CD4-positive, alpha-beta T cell treated with Interferon alpha-2 for 1 hour (primary cell): ENCODE measurements around the gene ACHE.
A peak's percentile ranks its signal among the peaks of the same experiment; 100 is the strongest.
"Not testable (repeated sequence)": the region's sequence is repeated elsewhere in the genome, so short reads cannot be mapped to it uniquely, and the experiment has no call there.

Source experiments
- DNase-seq, 2 donors: peaks; one replicate each; pipeline ENCODE4 v3.0.0-alpha.2; 2020 to 2022

ACHE gene

DNA sequence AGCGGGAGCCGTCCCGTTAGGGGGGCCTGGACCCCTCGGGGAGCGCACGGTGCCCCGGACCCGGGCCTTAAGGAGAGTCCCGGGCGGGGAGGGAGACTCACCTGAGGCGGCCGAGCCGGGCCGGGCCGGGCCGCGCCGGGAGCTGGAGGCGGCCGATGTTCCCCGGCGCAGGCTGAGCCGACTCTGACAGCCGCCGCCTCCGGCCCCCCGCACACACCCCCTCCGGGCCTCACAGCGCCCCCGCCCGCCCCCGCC lies at the start of gene ACHE:
TSS of gene ACHE (minus strand) at position 188 of the 255 bp plus-strand sequence. CDS start 1,656 bp downstream, outside the sequence.
- no peak for DNase-seq

DNA sequence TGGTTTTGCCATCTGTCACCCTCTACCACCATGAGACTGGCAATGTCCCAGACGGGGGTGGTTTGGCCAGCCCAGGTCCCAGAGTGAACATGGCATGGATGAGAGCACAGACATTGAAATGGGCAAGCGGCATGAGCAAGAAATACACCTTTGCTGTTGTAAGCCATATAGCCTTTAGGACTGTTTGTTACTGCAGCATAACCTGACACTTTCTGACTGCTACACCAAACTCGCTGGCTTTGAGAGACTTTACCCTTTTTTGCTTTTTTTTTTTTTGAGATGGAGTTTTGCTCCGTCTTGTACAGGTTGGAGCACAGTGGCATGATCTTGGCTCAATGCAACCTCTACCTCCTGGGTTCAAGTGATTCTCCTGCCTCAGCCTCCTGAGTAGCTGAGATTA lies 48.5 kb upstream of the ACHE start:
- no peak for DNase-seq

DNA sequence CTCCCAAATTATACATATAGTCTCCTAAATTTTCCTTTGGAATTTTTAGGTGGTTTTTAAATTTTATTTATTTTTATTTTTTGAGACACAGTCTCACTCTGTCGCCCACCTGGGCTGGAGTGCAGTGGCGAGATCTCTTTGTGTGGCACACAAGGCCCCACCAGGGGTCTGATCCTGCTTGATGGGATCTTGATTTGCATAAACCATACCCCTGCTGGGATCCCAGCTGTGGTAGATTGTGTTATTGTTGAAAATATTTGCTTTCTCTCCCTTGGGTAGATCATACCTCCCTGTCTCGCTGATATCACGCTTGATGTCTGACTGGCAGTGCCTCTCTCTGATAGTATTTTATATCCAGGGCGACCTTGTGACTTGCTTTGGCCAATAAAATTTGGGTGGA lies 48.0 kb upstream of the ACHE start:
- DNase-seq = no peak

DNA sequence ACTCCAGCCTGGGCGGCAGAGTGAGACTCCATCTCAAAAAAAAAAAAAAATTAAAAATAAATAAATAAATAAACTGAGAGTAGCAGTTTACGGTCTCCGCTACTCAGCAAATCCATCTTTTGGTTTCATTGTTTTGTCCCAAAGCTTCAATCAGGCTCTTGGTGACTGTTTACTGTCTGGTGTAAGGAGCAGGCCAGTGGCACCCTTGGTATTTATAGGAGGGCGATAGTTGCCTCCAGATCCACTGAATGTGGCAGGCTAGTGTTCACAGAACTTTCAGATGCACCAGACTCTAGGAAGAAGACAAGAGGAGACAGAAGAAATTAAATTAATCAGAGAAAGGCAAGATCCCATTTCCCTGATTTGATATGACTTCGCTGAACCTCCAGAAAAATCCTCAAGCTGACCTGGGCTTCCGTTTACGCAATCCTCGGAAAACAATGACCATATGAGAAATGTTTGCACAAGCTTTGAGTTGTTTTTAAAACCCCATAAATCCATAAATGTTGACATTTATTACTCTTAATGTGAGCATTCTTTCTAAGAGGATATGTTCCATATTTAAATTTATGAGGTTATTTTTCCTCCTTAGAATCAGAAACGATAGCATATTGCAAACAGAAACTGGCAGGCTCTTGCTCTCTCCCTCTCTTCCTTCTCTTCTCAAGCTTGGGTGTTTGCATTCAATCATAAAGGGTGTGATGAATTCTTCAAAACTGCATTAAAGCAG lies 46.5 kb upstream of the ACHE start:
- DNase-seq = no peak

DNA sequence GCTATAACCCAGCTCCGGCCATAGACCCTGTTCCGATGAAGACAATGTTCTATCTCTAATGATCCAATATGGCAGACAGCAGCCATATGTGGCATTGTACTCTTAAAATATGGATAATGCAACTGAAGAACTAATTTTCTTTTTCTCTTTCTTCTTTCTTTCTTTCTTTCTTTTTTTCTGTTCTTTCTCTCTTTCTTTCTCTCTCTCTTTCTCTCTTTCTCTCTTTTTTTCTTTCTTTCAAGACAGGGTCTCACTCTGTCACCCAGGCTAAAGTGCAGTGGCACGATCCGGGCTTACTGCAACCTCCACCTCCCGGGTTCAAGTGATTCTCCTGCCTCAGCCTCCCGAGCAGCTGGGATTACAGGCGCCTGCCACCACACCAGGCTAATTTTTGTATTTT lies 40.5 kb upstream of the ACHE start:
- not testable (repeated sequence) for DNase-seq

DNA sequence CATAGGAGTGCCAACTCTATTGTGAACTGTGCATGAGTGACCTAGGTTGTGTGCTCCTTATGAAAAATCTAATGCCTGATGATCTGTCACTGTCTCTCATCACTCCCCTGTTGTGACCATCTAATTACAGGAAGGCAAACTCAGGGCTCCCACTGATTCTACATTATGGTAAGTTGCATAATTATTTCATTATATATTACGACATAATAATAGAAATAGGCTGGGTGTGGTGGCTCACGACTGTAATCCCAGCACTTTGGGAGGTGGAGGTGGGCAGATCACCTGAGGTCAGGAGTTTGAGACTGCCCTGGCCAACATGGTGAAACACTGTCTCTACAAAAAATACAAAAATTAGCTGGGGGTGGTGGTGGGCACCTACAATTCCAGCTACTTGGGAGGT lies 39.7 kb upstream of the ACHE start:
- DNase-seq = not testable (repeated sequence)

DNA sequence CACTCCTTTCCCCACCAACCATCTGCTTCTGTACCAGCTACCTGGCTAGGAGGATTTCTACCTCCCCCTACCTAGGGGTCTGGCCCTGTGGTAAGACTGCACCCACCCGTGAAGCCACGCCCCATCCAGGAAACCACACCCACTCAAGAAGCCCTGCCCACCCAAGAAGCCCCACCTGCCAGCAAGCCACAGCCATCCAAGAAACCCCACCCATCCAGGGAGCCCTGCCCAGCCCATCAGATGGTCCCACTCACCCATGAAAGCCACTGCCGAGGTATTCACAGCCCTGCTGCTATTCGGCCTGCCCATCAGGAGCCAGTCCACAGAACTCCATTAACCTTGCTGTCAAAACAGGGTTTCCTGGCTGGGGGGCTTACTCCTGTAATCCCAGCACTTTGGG lies 38.0 kb upstream of the ACHE start:
- no peak for DNase-seq

DNA sequence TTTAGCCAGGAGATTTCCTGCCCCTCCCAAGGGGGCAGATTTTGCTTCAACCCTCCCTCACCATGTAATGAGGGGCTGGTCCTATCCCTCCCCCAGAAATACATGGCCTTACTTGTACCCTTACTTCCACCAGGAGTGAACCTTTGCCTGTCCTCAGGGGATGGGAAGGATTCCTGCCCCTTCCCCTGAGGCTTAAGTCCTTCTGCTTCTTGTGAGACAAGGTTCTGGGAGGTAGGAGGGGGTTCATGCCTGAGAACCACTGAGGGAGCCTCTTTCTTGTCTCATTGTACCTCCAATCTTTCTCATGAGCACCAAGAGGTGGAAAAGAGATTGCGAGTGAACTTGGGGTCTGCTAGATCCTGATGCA lies 34.1 kb upstream of the ACHE start:
- no peak for DNase-seq

DNA sequence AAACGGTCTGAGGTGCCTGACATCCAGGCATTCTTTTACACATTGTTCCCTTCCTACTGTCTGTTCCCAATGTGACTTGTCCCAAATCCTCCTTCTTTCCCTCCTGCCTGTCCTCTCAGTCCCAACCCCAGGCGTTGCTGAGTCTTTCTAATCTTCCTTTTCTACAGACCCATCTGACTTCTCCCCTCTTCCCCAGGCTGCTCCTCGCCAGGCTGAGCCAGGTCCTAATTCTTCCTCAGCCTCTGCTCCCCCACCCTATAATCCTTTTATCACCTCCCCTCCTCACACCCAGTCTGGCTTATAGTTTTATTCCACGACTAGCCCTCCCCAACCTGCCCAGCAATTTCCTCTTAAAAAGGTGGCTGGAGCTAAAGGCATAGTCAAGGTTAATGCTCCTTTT lies 27.9 kb upstream of the ACHE start:
- not testable (repeated sequence) for DNase-seq

DNA sequence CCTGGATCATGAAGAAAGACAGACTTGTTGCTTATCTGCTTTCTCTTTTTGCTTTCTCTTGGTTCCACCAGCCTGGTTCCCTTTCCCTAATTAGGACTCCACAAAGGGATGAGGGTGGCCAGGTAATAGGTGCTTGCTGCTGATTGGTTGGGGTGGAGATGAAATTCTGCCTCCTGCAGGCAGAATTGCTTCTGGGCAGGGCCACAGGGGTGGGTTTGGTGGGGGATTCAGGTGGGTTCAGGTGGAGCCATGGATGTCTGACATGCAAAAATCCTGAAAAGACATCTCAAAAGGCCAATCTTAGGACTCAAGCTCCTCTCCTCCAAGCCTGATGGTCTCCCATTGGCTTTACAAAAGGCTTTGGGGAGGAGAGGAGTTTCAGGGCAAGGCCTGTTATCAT lies 25.4 kb upstream of the ACHE start:
- no peak for DNase-seq

DNA sequence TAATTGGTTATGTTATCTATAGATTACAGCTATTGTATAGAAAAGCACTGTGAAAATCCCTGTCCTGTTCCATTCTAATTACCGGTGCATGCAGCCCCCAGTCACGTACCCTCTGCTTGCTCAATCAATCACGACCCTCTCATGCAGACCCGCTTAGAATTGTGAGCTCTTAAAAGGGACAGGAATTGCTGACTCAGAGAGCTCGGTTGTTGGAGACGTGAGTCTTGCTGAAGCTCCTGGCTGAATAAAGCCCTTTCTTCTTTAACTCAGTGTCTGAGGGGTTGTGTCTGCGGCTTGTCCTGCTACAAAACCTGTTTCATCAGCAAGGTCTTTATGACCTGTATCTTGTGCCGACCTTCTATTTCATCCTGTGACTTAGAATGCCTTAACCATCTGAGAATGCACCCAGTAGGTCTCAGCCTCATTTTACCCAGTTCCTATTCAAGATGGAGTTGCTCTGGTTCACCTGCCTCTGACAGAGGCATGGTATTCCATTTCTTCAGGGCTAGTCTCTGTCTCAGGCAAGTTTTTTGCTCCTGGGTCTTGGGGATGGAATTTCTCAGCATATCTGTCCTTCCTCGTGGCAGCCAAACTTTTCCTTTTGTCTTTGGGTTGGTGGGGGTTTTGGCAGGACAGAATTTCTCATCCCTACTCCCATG lies 24.2 kb upstream of the ACHE start:
- DNase-seq = not testable (repeated sequence)

DNA sequence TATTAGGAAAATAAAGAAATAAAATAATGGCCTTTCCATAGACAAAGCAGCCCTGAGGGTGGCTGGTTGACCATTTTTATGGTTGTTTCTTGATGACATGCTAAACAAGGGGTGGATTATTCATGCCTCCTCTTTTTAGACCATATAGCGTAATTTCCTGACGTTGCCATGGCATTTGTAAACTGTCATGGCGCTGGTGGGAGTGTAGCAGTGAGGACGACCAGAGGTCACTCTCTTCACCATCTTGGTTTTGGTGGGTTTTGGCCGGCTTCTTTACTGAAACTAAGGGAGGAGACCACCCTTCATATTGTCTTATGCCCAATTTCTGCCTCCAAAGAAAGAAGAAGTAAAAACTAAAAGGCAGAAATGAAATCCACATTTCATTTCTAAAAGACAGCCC lies 23.6 kb upstream of the ACHE start:
- DNase-seq = not testable (repeated sequence)

DNA sequence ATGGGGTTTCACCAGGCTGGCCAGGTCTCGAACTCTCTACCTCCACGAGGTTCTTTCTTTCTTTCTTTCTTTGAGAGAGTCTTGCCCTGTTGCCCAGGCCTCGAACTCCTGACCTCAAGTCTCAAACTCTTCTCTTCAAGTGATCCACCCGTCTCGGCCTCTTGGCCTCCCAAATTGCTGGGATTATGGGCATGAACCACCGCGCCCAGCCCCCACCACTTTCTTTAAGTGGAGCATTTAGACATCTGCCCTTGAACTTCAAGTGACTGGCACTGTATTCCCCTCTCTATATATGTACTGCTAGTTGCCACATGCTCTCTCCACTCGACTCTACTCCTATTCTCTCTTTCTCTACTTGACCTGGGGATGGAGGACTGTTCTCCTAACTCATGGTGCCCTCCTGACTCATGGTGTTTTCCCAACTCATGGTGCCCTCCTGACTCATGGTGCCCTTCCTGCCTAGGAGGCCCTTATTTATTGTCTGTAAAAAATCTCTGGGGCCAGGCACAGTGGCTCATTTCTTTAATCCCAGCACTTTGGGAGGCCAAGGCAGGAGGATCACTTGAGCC lies 19.3 kb upstream of the ACHE start:
- DNase-seq = peak in 1 of 2 donors; percentile 39

DNA sequence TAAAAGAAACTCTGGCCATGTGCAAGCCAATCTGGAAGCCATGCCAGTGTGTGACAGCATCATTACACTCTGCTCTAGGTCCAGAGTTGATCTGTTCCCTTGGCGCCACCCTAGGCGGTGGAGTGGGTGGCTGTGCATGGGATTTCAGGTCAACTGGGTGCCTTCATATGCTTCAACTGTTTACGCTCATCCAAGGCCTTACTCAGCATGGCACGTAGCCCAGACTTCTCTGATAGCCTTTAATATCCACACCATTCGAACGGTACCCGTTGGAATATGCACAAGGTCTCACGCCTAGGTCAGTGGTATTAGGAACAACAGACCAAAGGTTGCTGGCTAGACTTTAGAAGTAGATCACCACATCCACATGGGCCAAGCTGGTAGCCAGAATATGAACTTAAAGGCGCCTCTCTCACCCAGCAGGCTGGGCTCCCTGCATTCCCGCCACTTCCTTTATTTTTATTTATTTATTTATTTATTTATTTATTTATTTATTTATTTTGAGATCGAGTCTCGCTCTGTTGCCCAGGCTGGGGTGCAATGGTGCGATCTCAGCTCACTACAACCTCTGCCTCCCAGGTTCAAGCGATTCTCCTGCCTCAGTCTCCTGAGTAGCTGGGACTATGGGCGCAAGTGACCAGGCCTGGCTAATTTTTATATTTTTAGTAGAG lies 18.7 kb upstream of the ACHE start:
- DNase-seq = no peak

DNA sequence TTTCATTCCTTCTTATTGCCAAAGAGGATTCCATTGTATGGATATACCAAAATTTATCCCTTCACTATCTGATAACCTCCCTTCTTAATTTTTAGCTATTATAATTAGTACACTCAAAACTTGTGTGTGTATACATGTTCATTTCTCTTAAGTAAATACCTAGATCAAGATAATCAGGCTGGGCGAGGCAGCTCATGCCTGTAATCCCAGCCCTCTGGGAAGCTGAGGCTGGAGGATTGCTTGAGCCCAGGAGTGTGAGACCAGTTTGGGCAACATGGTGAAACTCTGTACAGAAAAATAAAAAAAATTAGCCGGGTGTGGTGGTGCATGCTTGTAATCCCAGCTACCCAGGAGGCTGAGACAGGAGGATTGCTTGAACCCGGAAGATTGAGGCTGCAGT lies 15.8 kb upstream of the ACHE start:
- no peak for DNase-seq

DNA sequence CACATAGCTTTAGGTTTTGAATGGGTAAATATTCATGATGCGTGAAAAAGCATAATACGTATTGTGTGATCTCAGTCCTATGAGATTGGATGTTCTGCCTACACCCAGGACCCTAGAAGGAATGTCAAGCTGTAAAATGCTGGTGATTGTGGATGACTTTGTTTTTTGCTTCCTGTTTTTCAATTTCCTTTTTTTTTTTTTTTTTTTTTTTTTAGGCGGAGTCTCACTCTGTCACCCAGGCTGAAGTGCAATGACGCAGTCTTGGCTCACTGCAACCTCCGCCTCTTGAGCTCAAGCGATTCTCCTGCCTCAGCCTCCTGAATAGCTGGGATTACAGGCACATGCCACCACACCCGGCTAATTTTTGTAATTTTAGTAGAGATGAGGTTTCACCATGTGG lies 14.8 kb upstream of the ACHE start:
- peak in 1 of 2 donors; percentile 40 for DNase-seq

DNA sequence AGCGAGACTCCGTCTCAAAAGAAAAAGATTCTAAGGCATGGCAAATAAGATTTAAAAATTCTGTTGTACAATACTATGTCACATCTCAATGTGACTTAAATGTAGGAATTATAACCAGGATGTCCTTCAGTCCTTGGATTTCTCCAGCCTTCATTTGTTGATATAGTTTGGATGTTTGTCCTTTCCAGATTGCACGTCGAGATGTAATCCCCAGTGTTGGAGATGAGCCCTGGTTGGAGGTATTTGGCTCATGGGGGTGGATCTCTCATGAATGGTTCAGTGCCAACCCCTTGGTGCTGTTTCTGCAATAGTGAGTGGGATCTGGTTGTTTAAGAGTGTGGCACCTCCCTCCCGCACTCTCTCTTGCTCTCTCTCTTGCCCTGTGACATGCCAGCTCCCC lies 12.8 kb upstream of the ACHE start:
- DNase-seq = no peak

DNA sequence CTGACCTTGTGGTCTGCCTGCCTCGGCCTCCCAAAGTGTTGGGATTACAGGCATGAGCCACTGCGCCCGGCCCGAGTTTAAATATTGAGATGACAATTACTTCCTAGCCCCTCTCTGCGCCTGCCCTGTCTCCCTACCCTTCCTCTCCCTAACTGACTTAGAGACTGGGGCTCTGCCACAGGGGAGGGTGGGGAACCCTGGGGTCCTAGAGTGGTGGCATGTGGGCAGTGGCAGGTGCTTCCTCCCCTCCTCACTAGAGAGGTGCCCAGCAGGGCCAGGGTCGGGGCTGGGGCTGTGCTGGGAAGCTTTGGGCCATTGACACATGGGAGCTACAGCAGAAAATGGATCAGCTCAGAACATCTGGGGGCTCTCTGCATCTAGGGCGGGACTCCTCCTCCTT lies 7.0 kb upstream of the ACHE start:
- DNase-seq = no peak

DNA sequence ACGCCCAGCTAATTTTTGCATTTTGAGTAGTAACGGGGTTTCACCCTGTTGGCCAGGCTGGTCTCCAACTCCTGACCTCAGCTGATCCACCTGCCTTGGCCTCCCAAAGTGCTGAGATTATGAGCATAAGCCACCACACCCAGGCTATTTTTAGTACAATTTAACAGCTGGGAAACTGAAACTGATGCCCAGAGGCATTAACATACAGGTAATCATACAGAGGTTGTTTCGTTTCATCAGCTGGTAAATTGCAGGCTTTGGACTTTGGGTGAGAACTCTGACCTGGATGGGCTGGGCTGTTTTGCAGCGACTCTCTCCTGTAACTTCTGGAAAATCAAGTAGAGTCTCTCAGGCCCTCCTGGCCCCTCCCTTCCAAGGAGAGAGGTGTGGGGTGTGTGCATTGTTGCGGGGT lies 6.2 kb upstream of the ACHE start:
- DNase-seq = no peak

DNA sequence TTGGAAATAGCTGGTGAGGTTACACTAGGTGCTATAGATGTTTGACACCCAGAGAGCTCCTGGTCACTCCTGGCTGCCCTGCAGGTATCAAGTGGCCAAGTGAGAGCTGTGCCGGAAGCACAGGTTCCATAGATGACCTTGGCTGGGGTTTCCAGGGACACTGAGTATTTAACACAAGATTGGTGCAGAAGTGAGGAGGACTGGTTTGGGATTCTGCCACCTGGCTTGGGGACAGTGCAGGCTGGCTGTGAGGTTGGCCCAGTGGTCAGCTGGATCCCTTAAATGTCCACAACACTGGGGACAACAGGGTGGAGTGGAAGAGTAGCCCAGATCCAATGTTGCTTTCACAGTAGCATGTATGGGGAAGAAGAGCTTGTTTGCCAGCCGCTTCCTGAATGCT lies 5.3 kb upstream of the ACHE start:
- DNase-seq = no peak

DNA sequence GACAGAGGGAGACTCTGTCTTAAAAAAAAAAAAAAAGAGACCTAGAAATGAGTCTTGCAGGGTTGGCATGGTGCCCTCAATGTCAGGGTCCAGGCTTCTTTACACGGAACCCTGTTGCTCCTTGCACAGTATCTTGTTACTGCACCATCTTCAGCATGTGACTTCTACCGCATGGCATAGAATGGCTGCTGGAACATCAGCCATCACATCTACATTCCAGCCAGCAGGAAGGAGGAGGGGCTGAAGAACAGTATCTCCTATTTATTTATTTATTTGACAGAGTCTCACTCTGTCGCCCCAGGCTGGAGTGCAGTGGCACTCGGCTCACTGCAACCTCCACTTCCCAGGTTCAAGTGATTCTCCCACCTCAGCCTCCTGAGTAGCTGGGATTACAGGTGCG lies 3.7 kb upstream of the ACHE start:
- no peak for DNase-seq

DNA sequence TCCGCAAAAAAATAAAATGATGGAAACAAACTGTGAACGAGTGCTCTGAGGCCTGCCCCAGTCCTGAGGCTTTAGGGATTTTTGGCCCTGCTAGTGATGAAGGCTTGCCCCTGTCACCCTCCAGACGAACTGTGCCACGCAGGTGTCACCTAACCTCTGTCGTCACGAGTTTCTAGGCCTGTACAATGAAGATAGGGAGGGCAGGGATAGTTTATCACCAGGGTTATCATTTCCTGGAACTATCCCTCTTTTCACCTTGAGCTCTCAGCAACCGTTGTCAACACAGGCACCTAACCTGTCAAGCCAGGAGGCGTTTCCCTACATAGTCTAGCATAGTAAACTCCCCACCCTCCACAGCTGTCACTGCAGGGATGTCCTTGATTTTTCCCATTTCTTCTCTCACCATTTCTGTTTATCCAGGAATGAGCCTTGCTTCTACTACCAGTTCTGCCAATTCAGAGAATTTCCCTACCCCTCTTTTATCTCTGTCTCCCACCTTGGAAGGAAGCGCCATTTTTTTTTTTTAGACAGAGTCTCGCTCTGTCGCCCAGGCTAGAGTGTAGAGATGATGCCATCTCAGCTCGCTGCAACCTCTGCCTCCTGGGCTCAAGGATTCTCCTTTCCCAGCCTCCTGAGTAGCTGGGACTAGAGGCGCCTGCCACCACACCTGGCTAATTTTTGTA lies 2.2 kb upstream of the ACHE start:
- DNase-seq = no peak

DNA sequence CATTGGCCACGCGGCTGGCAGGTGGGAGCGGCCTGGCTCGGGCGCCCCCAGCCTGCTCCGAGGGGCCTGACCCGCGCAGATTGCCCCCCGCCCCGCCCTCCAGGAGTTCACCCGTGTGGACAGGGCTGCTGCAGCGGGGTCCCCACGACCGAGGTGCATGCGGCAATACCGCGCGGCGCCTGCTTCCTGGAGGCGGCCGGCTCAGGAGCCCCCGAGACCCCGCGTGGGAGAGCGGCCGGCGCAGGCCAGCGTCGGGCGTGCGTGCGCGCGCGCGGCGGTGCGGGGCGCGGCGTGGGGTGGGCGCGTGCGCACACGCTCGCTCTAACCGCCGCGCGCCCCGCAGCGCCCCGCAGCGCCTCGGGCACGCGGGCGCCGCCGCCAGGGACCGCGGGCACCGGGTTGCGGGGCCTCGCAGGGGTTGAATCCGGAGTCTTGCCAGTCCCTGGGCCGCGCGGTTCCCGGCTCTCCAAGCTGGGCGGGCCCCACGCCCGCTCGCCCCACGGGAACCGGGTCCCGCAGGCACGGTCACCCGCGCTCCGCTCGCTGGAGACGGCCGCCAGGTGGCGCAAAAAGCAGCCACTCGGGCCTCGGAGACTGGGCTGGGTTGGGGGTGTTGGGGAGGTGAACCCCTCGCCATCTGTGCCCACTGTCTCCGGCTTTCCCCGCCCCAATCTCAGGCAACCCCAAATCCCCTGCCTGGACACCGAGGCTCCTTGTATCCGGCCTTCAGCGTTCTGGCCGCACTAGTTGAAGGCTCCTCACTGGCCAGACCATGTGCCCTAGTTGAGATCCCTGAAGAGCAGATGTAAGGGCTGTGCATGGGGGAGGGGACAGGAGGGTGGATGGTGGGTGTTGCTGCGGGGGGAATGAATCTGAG lies 1.3 kb upstream of the ACHE start:
- DNase-seq = peak; percentile 55 to 74
